RPMI8226 (cell line): ENCODE measurements around the gene PEX14.

ENCODE experiments used
- DNase-seq: peaks from one replicate; pipeline ENCODE4 v3.0.0-alpha.2; 2015

PEX14 gene

GRCh38 chr1:10650556-10651388, 176.0 kb downstream of the PEX14 start:
- no peak for DNase-seq

GRCh38 chr1:10651389-10651766, 176.6 kb downstream of the PEX14 start:
- DNase-seq, result no peak

- peak; percentile 59 for DNase-seq
Measured at GRCh38 chr1:10651793-10652192, 177.0 kb downstream of the PEX14 start.

GRCh38 chr1:10652626-10653025, 177.9 kb downstream of the PEX14 start:
- DNase-seq, result no peak

GRCh38 chr1:10653370-10654125, 178.8 kb downstream of the PEX14 start:
- DNase-seq, result no peak

GRCh38 chr1:10655002-10655401, 180.3 kb downstream of the PEX14 start:
- no peak for DNase-seq

- no peak for DNase-seq
Measured at GRCh38 chr1:10656431-10656830, 181.7 kb downstream of the PEX14 start.

GRCh38 chr1:10657088-10657847, 182.5 kb downstream of the PEX14 start:
- DNase-seq, result no peak

- no peak for DNase-seq
Measured at GRCh38 chr1:10658396-10659066, 183.8 kb downstream of the PEX14 start.

GRCh38 chr1:10659218-10659617, 184.5 kb downstream of the PEX14 start:
- DNase-seq, result no peak

GRCh38 chr1:10659646-10660540, 185.1 kb downstream of the PEX14 start:
- no peak for DNase-seq

GRCh38 chr1:10661453-10661852, 186.7 kb downstream of the PEX14 start:
- no peak for DNase-seq

- DNase-seq, result no peak
Measured at GRCh38 chr1:10662090-10662688, 187.4 kb downstream of the PEX14 start.

- DNase-seq, result peak; percentile 81
Measured at GRCh38 chr1:10662824-10663677, 188.3 kb downstream of the PEX14 start.

GRCh38 chr1:10663678-10664035, 188.9 kb downstream of the PEX14 start:
- DNase-seq, result peak; percentile 50

- no peak for DNase-seq
Measured at GRCh38 chr1:10664251-10664650, 189.5 kb downstream of the PEX14 start.

GRCh38 chr1:10665226-10665625, 190.5 kb downstream of the PEX14 start:
- peak; percentile 72 for DNase-seq

- DNase-seq, result no peak
Measured at GRCh38 chr1:10665930-10666850, 191.4 kb downstream of the PEX14 start.
